Ascending aorta (tissue), 2 donors: ENCODE results near the gene HSDL1. TPM values are rescaled to one million over a fixed set of nuclear protein-coding genes. Genes with fewer than 3 reads are reported as not detected.

Experiments used
- DNase-seq, 2 donors: peaks; one replicate each; pipeline ENCODE4 v3.0.0-alpha.2; 2019; ENCODE audit warnings: low spot score in 2 of 2
- H3K27ac ChIP-seq, 2 donors: fragments of 200-600 bp; sonication (generic); one replicate each; pipeline ENCODE4 v1.5.1; 2016 to 2017; ENCODE audit warnings: mild to moderate bottlenecking in 1 of 2
- H3K27me3 ChIP-seq: fragments of 200-600 bp; sonication (generic); one replicate; pipeline ENCODE4 v1.5.1; 2017
- H3K36me3 ChIP-seq, 2 donors: fragments of 200-600 bp; sonication (generic); one replicate each; pipeline ENCODE4 v1.5.1; 2016
- H3K4me1 ChIP-seq, 2 donors: fragments of 200-600 bp; sonication (generic); one replicate each; pipeline ENCODE4 v1.5.1; 2016 to 2017; ENCODE audit warnings: mild to moderate bottlenecking in 1 of 2
- H3K4me3 ChIP-seq, 2 donors: fragments of 200-600 bp; sonication (generic); one replicate each; pipeline ENCODE4 v1.5.1; 2016 to 2017; ENCODE audit warnings: mild to moderate bottlenecking in 1 of 2
- H3K9me3 ChIP-seq, 2 donors: fragments of 200-600 bp; sonication (generic); one replicate each; pipeline ENCODE4 v1.5.1; 2016
- CTCF ChIP-seq, 3 experiments: fragments of 200-600 bp in 2 of 3; fragments of 450-650 bp in 1 of 3; sonication (generic) in 2 of 3; IDR thresholded peaks; one replicate each; pipeline ENCODE4 v1.5.1; 2016 to 2019; ENCODE audit warnings: antibody characterized with exemption in 3 of 3, mild to moderate bottlenecking in 1 of 3, moderate library complexity in 1 of 3
- intact Hi-C: fragments of 100-400 bp; cut with DNase I; formaldehyde crosslinking; loops from one replicate; pipeline ENCODE4 v1.15.1; 2023
- total RNA-seq: library from RNA; depleted of rRNA; stranded (reverse); fragments of >200 nt; gene quantifications from one replicate; pipeline ENCODE4 v1.1.0, GENCODE V29; 2016

Gene HSDL1
- total RNA-seq, 1 donor from 2014 or later: 12.0 TPM

GRCh38 chr16:84074721-84075120, 70.3 kb downstream of the HSDL1 start:
- Histone ChIP-seq H3K4me1 (no peaks in the 10 kb centered on the region), H3K27ac (no peak overlapping the region), H3K4me3 (no peak overlapping the region), H3K9me3 (no peaks in the 10 kb centered on the region), H3K36me3 (peaks cover 64 to 91% of the 10 kb centered on the region in 2 donors), H3K27me3 (no peaks in the 10 kb centered on the region)
- DNase-seq: no peak
- intact Hi-C loops: no loop called here
- no peak for TF ChIP-seq CTCF (IDR thresholded peaks at IDR 0.05)

Other genes starting within 250 kb of the HSDL1 start
- 13.4 TPM for gene MLYCD, start 246.1 kb downstream of the HSDL1 start, total RNA-seq
- gene OSGIN1, start 191.9 kb downstream of the HSDL1 start, total RNA-seq: 7.8 TPM
- not detected for gene NECAB2, start 176.9 kb downstream of the HSDL1 start, total RNA-seq
- not detected for gene SLC38A8, start 102.4 kb downstream of the HSDL1 start, total RNA-seq
- gene MBTPS1, start 28.2 kb downstream of the HSDL1 start, total RNA-seq: 95.6 TPM
- not detected for gene DNAAF1, start 131 bp upstream of the HSDL1 start, total RNA-seq
- gene TAF1C, start 41.9 kb upstream of the HSDL1 start, total RNA-seq: 151 TPM
- gene ADAD2, start 46.0 kb upstream of the HSDL1 start, total RNA-seq: not detected
- not detected for gene KCNG4, start 94.8 kb upstream of the HSDL1 start, total RNA-seq
- 126 TPM for gene WFDC1, start 149.7 kb upstream of the HSDL1 start, total RNA-seq
- gene ATP2C2, start 223.4 kb upstream of the HSDL1 start, total RNA-seq: not detected